ENCODE data around the gene CIDEA. TPM values are rescaled to one million over a fixed set of nuclear protein-coding genes. Genes with fewer than 3 reads are reported as not detected.

CIDEA gene
- total RNA-seq, 2 donors from 2014 or later: not detected

DNA sequence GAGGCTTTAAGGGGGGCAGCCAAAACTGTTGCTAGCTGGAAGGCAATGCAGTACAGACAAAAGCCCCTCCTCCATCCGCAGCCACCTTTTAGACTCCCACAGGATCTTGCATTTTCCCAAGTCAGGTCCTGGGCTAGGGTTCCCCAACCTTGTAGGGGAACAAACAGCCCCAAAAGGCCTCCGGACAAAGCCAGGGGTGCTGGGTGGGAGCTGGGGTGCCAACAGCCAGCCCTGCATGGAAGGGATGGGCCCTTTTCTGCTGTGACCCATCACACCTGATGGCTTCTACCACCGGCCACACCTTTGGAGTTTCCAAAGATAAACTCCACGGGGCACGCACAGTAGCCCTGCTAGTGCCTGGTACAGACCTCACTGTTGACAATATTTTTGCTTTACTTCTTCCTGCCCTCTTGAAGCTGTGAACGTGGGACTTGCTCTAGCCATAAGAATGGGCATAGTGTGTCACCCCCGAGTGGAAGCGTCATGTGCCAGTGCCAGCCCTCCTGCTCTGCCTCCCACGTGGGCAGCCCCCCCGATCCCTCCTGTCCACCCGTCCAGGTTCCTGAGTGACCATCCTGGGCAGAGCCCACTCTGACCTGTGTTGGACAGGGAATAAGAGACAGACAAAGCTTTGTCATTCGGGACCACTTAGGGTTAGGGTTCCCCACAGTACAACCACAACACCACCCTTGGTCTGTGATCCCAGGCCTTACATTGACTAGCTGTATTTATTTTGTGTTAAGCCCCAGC lies 72.7 kb downstream of the CIDEA start:
- ATAC-seq (replicated peaks): no peak
- Mint-ChIP-seq H3K4me3 (no peak overlapping the region), H3K9me3 (no peaks in the 10 kb centered on the region), H3K4me1 (no peaks in the 10 kb centered on the region), H3K36me3 (ENCODE audit: low read depth) (peaks cover 67% of the 10 kb centered on the region), H3K27me3 (no peaks in the 10 kb centered on the region), H3K27ac (no peak overlapping the region)

Other genes starting within 250 kb of the CIDEA start
- gene ANKRD62, start 160.5 kb upstream of the CIDEA start, total RNA-seq: not detected
- 10 to 100 TPM in 1 of 2 donors, 1 to 10 TPM in 1; 6.9 to 20.4 TPM for gene TUBB6, start 53.9 kb downstream of the CIDEA start, total RNA-seq
- gene AFG3L2, start 122.9 kb downstream of the CIDEA start, total RNA-seq: 10 to 100 TPM; 30.6 to 63.9 TPM
- 1 to 10 TPM; 1.4 to 4.4 TPM for gene PRELID3A, start 153.6 kb downstream of the CIDEA start, total RNA-seq